ENCODE measurements around the gene MLPH. TPM values are rescaled to one million over a fixed set of nuclear protein-coding genes. Genes with fewer than 3 reads are reported as not detected.

MLPH gene
- total and polyA plus RNA-seq, 2 of the 13 experiments (the other 11 are each of a cell fraction or from before 2014, with no cell fraction given): 0.12 TPM; not detected in 1

GRCh38 chr2:237572021-237572741, 85.1 kb downstream of the MLPH start (continued):
- TF ChIP-seq HIC2 (CRISPR knock-in tag; IDR thresholded peaks at IDR 0.05; ENCODE audit: low read depth): 0 out of 2 replicates have a peak, but pooled peaks have one; percentile 32
- peak; percentile 39; the same call in 1 of the 2 replicates for TF ChIP-seq ZNF556 (CRISPR knock-in tag; IDR thresholded peaks at IDR 0.05; ENCODE audit: borderline replicate concordance)
- no peak; the same call in 1 of the 2 replicates for TF ChIP-seq ZNF782 (CRISPR knock-in tag; IDR thresholded peaks at IDR 0.05; ENCODE audit: borderline replicate concordance)
- no peak for TF ChIP-seq LRRFIP1 (CRISPR knock-in tag; conservative IDR thresholded peaks at IDR 0.05)
- 0 out of 4 replicates have a peak, but pooled peaks of 1 of the 2 experiments have one; percentile 30 for TF ChIP-seq POLR2A (IDR thresholded peaks at IDR 0.05; ENCODE audit: insufficient read depth in 1 of 2, low read depth in 2 of 2, low read length in 2 of 2)
- peak; percentile 29; the same call in 1 of the 2 replicates for TF ChIP-seq ZNF512B (CRISPR knock-in tag; IDR thresholded peaks at IDR 0.05; ENCODE audit: borderline replicate concordance)
- no peak for TF ChIP-seq SETDB1 (CRISPR knock-in tag; IDR thresholded peaks at IDR 0.05; ENCODE audit: borderline replicate concordance)
- TF ChIP-seq KLF16 (CRISPR knock-in tag; IDR thresholded peaks at IDR 0.05): no peak
- no peak for TF ChIP-seq NFE2L1 (CRISPR knock-in tag; IDR thresholded peaks at IDR 0.05; ENCODE audit: borderline replicate concordance)
- TF ChIP-seq ZBTB10 (CRISPR knock-in tag; IDR thresholded peaks at IDR 0.05; ENCODE audit: borderline replicate concordance): no peak
- no peak for TF ChIP-seq SNAI1 (CRISPR knock-in tag; IDR thresholded peaks at IDR 0.05; ENCODE audit: borderline replicate concordance)
- no peak for TF ChIP-seq KLF13 (CRISPR knock-in tag; IDR thresholded peaks at IDR 0.05)
- TF ChIP-seq TOE1 (CRISPR knock-in tag; IDR thresholded peaks at IDR 0.05): peak; percentile 76; the same call in 1 of the 2 replicates
- TF ChIP-seq HNRNPH1 (optimal IDR thresholded peaks at IDR 0.05; ENCODE audit: low read depth, low read length): no peak
- TF ChIP-seq BRD4 (CRISPR knock-in tag; IDR thresholded peaks at IDR 0.05): no peak
- TF ChIP-seq MEIS1 (CRISPR knock-in tag; IDR thresholded peaks at IDR 0.05; ENCODE audit: borderline replicate concordance): peak; percentile 59; the same call in 1 of the 2 replicates
